ENCODE data around the gene RFX4. TPM values are rescaled to one million over a fixed set of nuclear protein-coding genes. Genes with fewer than 3 reads are reported as not detected.
A peak's percentile ranks its signal among the peaks of the same experiment; 100 is the strongest.

The RFX4 gene
- total RNA-seq, 2 experiments from 2014 or later, result not detected

- no peak overlapping the region for H3K4me3 Mint-ChIP-seq
- ChIA-PET CTCF (no interaction called here), POLR2A (no interaction called here)
- H3K27ac Mint-ChIP-seq, result no peak overlapping the region
- H3K9me3 Mint-ChIP-seq, result no peaks in the 10 kb centered on the region
- no peak for TF ChIP-seq CTCF (IDR thresholded peaks at IDR 0.05)
- no peaks in the 10 kb centered on the region for H3K4me1 Mint-ChIP-seq (ENCODE audit: low read depth)
- peaks cover 4% of the 10 kb centered on the region for H3K27me3 Mint-ChIP-seq
- no peaks in the 10 kb centered on the region for H3K36me3 Mint-ChIP-seq (ENCODE audit: low read depth)
- intact Hi-C loops (cut with micrococcal nuclease), result no loop called here
- DNase-seq (no peak), ATAC-seq (no peak)
Measured at GRCh38 chr12:106679574-106679973, 96.8 kb downstream of the RFX4 start.

DNA sequence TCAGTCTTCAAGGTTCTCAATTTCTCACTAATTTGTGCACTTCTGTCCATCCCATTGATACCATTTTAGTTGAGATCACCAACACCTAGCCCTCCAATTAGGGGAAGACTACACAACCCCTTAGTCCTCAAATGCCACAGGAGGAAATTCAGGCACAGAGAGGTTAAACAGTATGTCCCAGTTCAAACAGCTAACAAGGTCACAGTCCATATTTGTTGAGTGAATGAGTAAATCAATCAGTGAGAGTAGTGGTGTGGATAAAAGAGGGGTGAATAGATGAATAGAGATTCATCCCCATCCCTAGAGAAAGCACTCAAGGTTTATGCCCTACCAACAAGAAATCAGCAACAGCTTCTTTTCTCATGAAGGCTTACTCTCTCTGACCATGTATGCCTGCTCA is 97.5 kb downstream of the RFX4 start:
- Mint-ChIP-seq H3K4me3 (no peak overlapping the region), H3K27me3 (no peaks in the 10 kb centered on the region), H3K4me1 (ENCODE audit: low read depth) (no peaks in the 10 kb centered on the region), H3K36me3 (ENCODE audit: low read depth) (no peaks in the 10 kb centered on the region), H3K27ac (no peak overlapping the region), H3K9me3 (no peaks in the 10 kb centered on the region)
- ATAC-seq, result no peak
- POLR2A ChIA-PET, result no interaction called here
- TF ChIP-seq CTCF (IDR thresholded peaks at IDR 0.05), result no peak
- DNase-seq, result no peak
- intact Hi-C loops (cut with micrococcal nuclease), result loop anchor here (5.0 kb wide), 1 partner anchor 237 kb away; no protein-coding TSS in a partner anchor
- CTCF ChIA-PET, result no interaction called here

- ChIA-PET POLR2A (no interaction called here), CTCF (no interaction called here)
- DNase-seq, result no peak
- intact Hi-C loops (cut with micrococcal nuclease), result loop anchor here (5.0 kb wide), 1 partner anchor 236 kb away; no protein-coding TSS in a partner anchor
- Mint-ChIP-seq H3K9me3 (no peaks in the 10 kb centered on the region), H3K27ac (no peak overlapping the region), H3K4me3 (no peak overlapping the region), H3K4me1 (ENCODE audit: low read depth) (no peaks in the 10 kb centered on the region), H3K27me3 (no peaks in the 10 kb centered on the region), H3K36me3 (ENCODE audit: low read depth) (no peaks in the 10 kb centered on the region)
- ATAC-seq, result no peak
- no peak for TF ChIP-seq CTCF (IDR thresholded peaks at IDR 0.05)
Measured at GRCh38 chr12:106681210-106681609, 98.4 kb downstream of the RFX4 start.

- Mint-ChIP-seq H3K4me3 (no peak overlapping the region), H3K4me1 (ENCODE audit: low read depth) (no peaks in the 10 kb centered on the region), H3K36me3 (ENCODE audit: low read depth) (no peaks in the 10 kb centered on the region), H3K27me3 (no peaks in the 10 kb centered on the region), H3K9me3 (no peaks in the 10 kb centered on the region), H3K27ac (no peak overlapping the region)
- peak; percentile 42 for ATAC-seq
- CTCF ChIA-PET, result interaction anchor here (0.6 to 1.2 kb wide), 3 partner anchors 10 to 159 kb away, joined by 3 read pairs; no protein-coding TSS in a partner anchor
- intact Hi-C loops (cut with micrococcal nuclease), result loop anchor here (5.0 kb wide), 1 partner anchor 235 kb away; no protein-coding TSS in a partner anchor
- POLR2A ChIA-PET, result interaction anchor here (0.6 to 1.0 kb wide), 2 partner anchors 66 to 105 kb away, joined by 3 read pairs; no protein-coding TSS in a partner anchor
- no peak for TF ChIP-seq CTCF (IDR thresholded peaks at IDR 0.05)
- DNase-seq, result no peak
Measured at GRCh38 chr12:106682594-106683234, 99.9 kb downstream of the RFX4 start.

DNA sequence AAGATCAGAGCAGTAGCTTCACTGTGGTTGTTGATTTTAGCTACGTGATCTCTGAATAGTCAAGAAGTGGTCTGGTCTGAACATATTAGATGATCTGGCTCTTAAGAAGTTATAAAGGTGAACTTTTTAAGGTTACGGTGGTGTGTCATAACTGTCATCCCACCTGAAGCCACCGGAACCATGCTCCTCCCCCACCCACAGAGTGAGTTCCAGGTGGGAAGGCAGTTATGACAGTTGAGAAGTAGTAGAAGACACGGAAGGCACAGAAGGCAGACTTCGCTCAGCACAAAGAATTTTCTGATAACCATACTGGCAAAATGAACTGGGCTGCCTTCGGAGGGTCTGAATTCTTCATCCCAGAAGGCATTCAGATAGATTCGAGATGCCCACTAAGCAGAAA is 101.7 kb downstream of the RFX4 start:
- ATAC-seq (no peak), DNase-seq (no peak)
- TF ChIP-seq CTCF (IDR thresholded peaks at IDR 0.05), result no peak
- Mint-ChIP-seq H3K4me1 (ENCODE audit: low read depth) (no peaks in the 10 kb centered on the region), H3K27me3 (no peaks in the 10 kb centered on the region), H3K9me3 (no peaks in the 10 kb centered on the region), H3K36me3 (ENCODE audit: low read depth) (no peaks in the 10 kb centered on the region), H3K4me3 (no peak overlapping the region), H3K27ac (no peak overlapping the region)
- intact Hi-C loops (cut with micrococcal nuclease), result loop anchor here (5.0 kb wide), 1 partner anchor 233 kb away; no protein-coding TSS in a partner anchor
- POLR2A ChIA-PET, result no interaction called here
- CTCF ChIA-PET, result no interaction called here
